Mesothelial cell of epicardium (in vitro differentiated cells): Measurements from ENCODE around the gene SHB. TPM values are rescaled to one million over a fixed set of nuclear protein-coding genes. Genes with fewer than 3 reads are reported as not detected.
"Not testable (repeated sequence)": the region's sequence is repeated elsewhere in the genome, so short reads cannot be mapped to it uniquely, and the experiment has no call there.

Experiments used
- DNase-seq, 2 experiments: peaks; one replicate each; pipeline ENCODE4 v3.0.0; 2021; ENCODE audit warnings: low spot score in 2 of 2; ENCODE audit not compliant: unreplicated experiment in 2 of 2
- H3K27ac Mint-ChIP-seq: 2 replicates; pipeline ENCODE4 v1.8.0; 2021; ENCODE audit warnings: mixed read lengths
- H3K27me3 Mint-ChIP-seq: 2 replicates; pipeline ENCODE4 v1.8.0; 2021; ENCODE audit warnings: low read depth, mixed read lengths
- H3K36me3 Mint-ChIP-seq: 2 replicates; pipeline ENCODE4 v1.8.0; 2021; ENCODE audit warnings: mixed read lengths
- H3K4me1 Mint-ChIP-seq: 2 replicates; pipeline ENCODE4 v1.8.0; 2021; ENCODE audit warnings: mixed read lengths
- H3K4me3 Mint-ChIP-seq: 2 replicates; pipeline ENCODE4 v1.8.0; 2021; ENCODE audit warnings: mild to moderate bottlenecking, moderate library complexity, mixed read lengths
- H3K9me3 Mint-ChIP-seq: 2 replicates; pipeline ENCODE4 v1.8.0; 2021; ENCODE audit warnings: mixed read lengths
- total RNA-seq: library from RNA; stranded (reverse); gene quantifications from 3 replicates; pipeline ENCODE4 v1.2.1, GENCODE V29; 2021
- TF ChIP-seq, protein P1 (sequence below): fragments of 200-600 bp; sonication (generic); IDR thresholded peaks from one replicate; pipeline ENCODE4 v1.5.0; 2021; ENCODE audit warnings: antibody characterized with exemption; ENCODE audit not compliant: unreplicated experiment

SHB gene
- total RNA-seq, 1 donor from 2014 or later: 35.5 TPM

- no peak overlapping the region for H3K27ac Mint-ChIP-seq
- DNase-seq: no peak
- no peaks in the 10 kb centered on the region for H3K27me3 Mint-ChIP-seq
- peaks cover 43% of the 10 kb centered on the region for H3K4me1 Mint-ChIP-seq
- H3K9me3 Mint-ChIP-seq: no peaks in the 10 kb centered on the region
- peaks cover 8% of the 10 kb centered on the region for H3K36me3 Mint-ChIP-seq
- TF ChIP-seq, protein P1, sequence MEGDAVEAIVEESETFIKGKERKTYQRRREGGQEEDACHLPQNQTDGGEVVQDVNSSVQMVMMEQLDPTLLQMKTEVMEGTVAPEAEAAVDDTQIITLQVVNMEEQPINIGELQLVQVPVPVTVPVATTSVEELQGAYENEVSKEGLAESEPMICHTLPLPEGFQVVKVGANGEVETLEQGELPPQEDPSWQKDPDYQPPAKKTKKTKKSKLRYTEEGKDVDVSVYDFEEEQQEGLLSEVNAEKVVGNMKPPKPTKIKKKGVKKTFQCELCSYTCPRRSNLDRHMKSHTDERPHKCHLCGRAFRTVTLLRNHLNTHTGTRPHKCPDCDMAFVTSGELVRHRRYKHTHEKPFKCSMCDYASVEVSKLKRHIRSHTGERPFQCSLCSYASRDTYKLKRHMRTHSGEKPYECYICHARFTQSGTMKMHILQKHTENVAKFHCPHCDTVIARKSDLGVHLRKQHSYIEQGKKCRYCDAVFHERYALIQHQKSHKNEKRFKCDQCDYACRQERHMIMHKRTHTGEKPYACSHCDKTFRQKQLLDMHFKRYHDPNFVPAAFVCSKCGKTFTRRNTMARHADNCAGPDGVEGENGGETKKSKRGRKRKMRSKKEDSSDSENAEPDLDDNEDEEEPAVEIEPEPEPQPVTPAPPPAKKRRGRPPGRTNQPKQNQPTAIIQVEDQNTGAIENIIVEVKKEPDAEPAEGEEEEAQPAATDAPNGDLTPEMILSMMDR: no peak
- H3K4me3 Mint-ChIP-seq: no peak overlapping the region
These were observed 101.3 kb downstream of the SHB start for GRCh38 chr9:37967761-37968080.

GRCh38 chr9:37967014-37967760, 101.8 kb downstream of the SHB start:
- Mint-ChIP-seq H3K4me3 (no peak overlapping the region), H3K27ac (peak overlapping the region; percentile 35), H3K27me3 (no peaks in the 10 kb centered on the region), H3K36me3 (peaks cover 4% of the 10 kb centered on the region), H3K4me1 (peaks cover 37% of the 10 kb centered on the region), H3K9me3 (no peaks in the 10 kb centered on the region)
- DNase-seq: no peak
- TF ChIP-seq, protein P1: no peak

DNA sequence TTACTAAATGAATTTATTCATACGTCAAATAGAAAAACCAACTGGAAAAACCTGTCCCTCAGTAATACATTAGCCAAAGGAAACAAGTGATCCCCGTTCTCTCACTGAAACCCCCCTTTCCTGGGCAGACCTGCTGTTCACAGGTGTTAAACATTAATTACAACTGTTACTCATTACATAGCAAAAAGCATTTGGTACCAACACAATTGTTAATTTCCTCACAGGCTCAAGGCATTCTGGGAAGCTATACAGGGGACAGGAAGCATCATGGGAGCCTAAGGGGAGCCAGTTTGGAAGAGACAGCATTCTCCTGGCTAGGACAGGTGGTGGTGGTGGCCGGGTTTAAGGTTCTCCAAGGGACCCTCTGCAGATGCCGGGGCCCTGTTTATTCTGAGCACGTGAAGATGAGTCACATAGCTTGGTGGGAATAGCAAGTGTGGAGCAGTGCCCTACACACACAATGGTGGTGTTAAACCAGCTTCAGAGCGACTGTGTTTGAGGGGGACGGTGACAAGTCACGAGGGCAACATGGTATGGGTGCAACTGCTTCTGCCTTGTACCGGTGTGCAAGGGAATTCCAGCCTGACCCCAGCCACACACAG, 102.5 kb downstream of the SHB start:
- TF ChIP-seq, protein P1: no peak
- Mint-ChIP-seq H3K27ac (peak overlapping the region; percentile 87), H3K27me3 (no peaks in the 10 kb centered on the region), H3K4me3 (no peak overlapping the region), H3K4me1 (peaks cover 37% of the 10 kb centered on the region), H3K9me3 (no peaks in the 10 kb centered on the region), H3K36me3 (peaks cover 4% of the 10 kb centered on the region)
- DNase-seq: no peak

GRCh38 chr9:37965676-37966345, 103.2 kb downstream of the SHB start:
- H3K4me1 Mint-ChIP-seq: peaks cover 37% of the 10 kb centered on the region
- not testable (repeated sequence) for H3K4me3 Mint-ChIP-seq, H3K36me3 Mint-ChIP-seq, H3K9me3 Mint-ChIP-seq, DNase-seq, H3K27me3 Mint-ChIP-seq
- H3K27ac Mint-ChIP-seq: peak overlapping the region; percentile 87

DNA sequence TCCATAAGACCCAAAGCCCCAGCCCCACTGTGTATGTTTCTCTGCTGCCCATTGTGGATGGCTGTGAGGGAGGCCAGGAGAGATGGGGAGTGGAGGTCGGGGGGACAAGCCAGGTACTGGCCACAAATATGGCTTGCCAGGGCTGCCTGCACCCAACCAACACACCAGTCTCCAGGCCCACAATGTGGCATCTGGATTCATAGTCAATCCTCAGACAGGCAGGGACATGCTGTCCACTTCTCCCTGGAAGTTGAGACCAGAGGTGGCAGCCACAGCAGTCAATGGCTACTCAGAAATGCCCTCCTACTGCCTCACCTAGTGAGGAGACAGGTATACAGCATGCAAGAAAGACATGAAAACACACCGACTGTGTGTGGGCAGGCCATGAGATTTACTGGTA, 103.9 kb downstream of the SHB start:
- no peaks in the 10 kb centered on the region for H3K9me3 Mint-ChIP-seq
- peaks cover 40% of the 10 kb centered on the region for H3K4me1 Mint-ChIP-seq

More for the DNA sequence above, 103.9 kb downstream of the SHB start:
- TF ChIP-seq, protein P1: no peak
- no peaks in the 10 kb centered on the region for H3K27me3 Mint-ChIP-seq
- H3K4me3 Mint-ChIP-seq: no peak overlapping the region
- peak overlapping the region; percentile 87 for H3K27ac Mint-ChIP-seq
- H3K36me3 Mint-ChIP-seq: peaks cover 4% of the 10 kb centered on the region
- DNase-seq: no peak
